ACC112 (cell line): Measurements from ENCODE around the gene MPP4.

Experiments
- H2AFZ ChIP-seq: fragments of 200-600 bp; sonication (generic); one replicate; pipeline ENCODE4 v1.6.0; 2017; ENCODE audit warnings: antibody characterized with exemption, low read length; ENCODE audit not compliant: unreplicated experiment
- H3K27ac ChIP-seq: fragments of 200-600 bp; sonication (generic); 2 replicates; pipeline ENCODE4 v1.5.1; 2014; ENCODE audit warnings: low read depth, mild to moderate bottlenecking, antibody characterized with exemption, low read length, moderate library complexity
- H3K27me3 ChIP-seq: fragments of 200-600 bp; sonication (generic); 2 replicates; pipeline ENCODE4 v1.6.1; 2014; ENCODE audit warnings: mild to moderate bottlenecking, antibody characterized with exemption, low read length, moderate library complexity, mixed read lengths; ENCODE audit not compliant: insufficient read depth
- H3K36me3 ChIP-seq: fragments of 200-600 bp; sonication (generic); 2 replicates; pipeline ENCODE4 v1.6.1; 2016; ENCODE audit warnings: mild to moderate bottlenecking, antibody characterized with exemption, low read length, moderate library complexity, mixed read lengths; ENCODE audit not compliant: insufficient read depth
- H3K4me1 ChIP-seq: fragments of 200-600 bp; sonication (generic); one replicate; pipeline ENCODE4 v1.6.1; 2016; ENCODE audit warnings: low read length, mixed read lengths; ENCODE audit not compliant: insufficient read depth, unreplicated experiment, control insufficient read depth
- H3K4me3 ChIP-seq: fragments of 200-600 bp; sonication (generic); 2 replicates; pipeline ENCODE4 v1.5.1; 2014; ENCODE audit warnings: mild to moderate bottlenecking, low read depth, low read length
- H3K79me2 ChIP-seq: fragments of 200-600 bp; sonication (generic); one replicate; pipeline ENCODE4 v1.6.0; 2016; ENCODE audit warnings: low read length; ENCODE audit not compliant: control insufficient read depth, unreplicated experiment, insufficient read depth

Gene MPP4

DNA sequence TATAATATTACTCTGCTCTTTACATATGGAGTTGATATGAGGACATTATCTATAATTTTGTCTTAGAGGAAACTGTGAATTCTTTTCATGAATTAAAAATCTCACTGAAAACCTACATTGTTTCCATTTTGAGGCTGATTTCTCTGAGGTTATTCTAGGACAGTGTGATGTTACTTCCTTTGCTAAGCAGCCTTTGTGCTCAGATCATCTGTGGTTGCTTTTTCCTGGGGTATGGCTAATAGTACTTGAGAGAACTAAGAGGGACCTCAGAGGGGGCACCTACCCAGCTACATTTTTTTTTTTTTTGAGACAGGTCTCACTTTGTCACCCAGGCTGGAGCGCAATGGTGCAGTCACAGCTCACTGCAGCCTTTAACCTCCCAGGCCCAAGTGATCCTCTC is 8.7 kb upstream of the MPP4 start:
- Histone ChIP-seq H3K36me3 (peaks cover 15% of the 10 kb centered on the region; the same call in 1 of the 2 replicates), H3K4me3 (no peak overlapping the region), H3K27ac (peak overlapping the region; percentile 29)

DNA sequence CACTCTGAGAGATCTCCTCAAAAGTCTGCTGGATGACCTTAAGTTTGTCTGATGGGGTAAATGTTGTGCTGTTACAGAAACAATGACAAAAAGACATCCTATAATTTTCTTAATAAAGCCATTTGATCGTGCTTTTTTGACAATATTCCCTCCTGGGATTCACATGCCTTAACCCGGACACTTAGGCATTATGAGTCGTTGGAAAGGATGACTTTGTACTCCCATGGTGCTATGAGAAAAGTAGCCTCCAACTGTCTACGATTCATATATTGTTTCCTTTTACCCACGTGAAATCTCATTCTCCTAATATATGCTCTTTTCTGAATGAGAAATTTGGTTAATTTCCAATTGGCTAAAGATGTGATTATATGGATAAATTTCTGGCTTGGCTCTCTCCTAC is 6.1 kb upstream of the MPP4 start:
- H3K4me1 ChIP-seq: peaks cover 44% of the 10 kb centered on the region
- H3K36me3 ChIP-seq: peaks cover 15% of the 10 kb centered on the region
- no peak overlapping the region for H3K4me3 ChIP-seq
- H3K27me3 ChIP-seq: no peaks in the 10 kb centered on the region
- H3K27ac ChIP-seq: peak overlapping the region; percentile 34
- no peaks in the 10 kb centered on the region for H3K79me2 ChIP-seq
- no peak overlapping the region for H2AFZ ChIP-seq

More for the DNA sequence above, 8.7 kb upstream of the MPP4 start:
- peaks cover 37% of the 10 kb centered on the region for H3K4me1 ChIP-seq
- no peaks in the 10 kb centered on the region for H3K27me3 ChIP-seq
- H3K79me2 ChIP-seq: no peaks in the 10 kb centered on the region
- no peak overlapping the region for H2AFZ ChIP-seq

DNA sequence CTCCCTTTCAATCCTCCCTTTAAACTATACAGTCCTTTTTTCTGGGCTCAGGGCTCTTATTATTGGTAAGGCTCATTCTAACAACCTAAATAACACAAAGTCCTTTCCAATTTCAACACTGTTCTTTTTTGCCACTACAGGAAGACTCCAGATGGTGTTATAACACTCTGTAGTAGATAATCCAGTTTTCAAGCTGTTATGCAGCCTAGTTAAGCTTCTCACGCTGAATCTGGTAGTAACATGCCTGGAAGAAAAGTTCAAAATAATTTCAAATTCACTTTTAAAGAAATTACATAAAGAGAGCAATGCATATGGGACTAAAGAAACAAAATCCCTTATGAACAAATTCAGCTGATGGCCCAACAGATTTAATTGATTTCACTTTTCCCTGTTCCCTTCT is 3.2 kb upstream of the MPP4 start:
- Histone ChIP-seq H3K27ac (no peak overlapping the region), H3K36me3 (peaks cover 15% of the 10 kb centered on the region), H3K4me1 (peaks cover 58% of the 10 kb centered on the region), H3K4me3 (no peak overlapping the region), H3K79me2 (no peaks in the 10 kb centered on the region), H2AFZ (no peak overlapping the region), H3K27me3 (no peaks in the 10 kb centered on the region)

DNA sequence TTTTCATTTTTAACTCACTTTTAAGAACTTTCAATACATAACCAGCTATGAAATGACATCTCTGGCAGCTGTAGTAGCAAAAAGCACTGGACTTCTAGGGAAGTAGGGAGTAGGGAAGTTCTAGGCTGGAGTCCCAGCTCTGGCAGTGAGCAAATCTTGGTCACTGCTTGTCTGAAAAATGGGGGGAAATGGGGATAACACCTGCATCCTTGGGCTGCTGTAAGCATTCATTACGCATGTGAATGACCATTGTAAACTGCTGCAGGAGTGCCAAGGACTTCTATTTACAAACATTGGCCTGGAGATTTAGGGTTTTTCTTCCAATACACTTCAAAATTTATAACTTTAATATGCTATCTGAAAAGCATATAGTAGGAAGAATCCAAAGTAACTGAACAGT is 972 bp upstream of the MPP4 start:
- no peaks in the 10 kb centered on the region for H3K79me2 ChIP-seq
- H2AFZ ChIP-seq: peak overlapping the region; percentile 16
- H3K4me1 ChIP-seq: peaks cover 55% of the 10 kb centered on the region
- no peaks in the 10 kb centered on the region for H3K27me3 ChIP-seq
- peak overlapping the region; percentile 95 for H3K27ac ChIP-seq
- H3K4me3 ChIP-seq: no peak overlapping the region
- peaks cover 15% of the 10 kb centered on the region for H3K36me3 ChIP-seq

DNA sequence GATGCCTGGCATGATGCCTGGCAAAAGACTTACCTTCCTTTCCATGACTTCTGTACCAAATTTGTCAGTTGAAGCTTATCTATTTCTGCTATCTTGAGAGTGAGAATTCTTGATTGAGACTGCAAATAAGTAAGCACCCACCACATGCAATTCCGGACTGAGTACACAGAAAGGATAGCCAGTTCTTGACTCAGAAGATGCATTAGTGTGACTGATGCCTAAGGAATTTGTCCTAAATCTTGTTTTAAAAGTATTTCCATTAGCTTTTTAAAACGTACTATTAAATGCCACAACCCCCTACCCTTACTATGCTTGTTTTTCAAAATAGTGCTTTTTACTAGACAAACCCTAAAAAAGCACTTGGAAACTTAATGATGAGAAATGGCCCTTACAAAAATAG is 545 bp downstream of the MPP4 start:
- H3K4me3 ChIP-seq: peak overlapping the region; percentile 61
- peaks cover 50% of the 10 kb centered on the region for H3K4me1 ChIP-seq
- no peaks in the 10 kb centered on the region for H3K79me2 ChIP-seq
- H3K27ac ChIP-seq: peak overlapping the region; percentile 95
- no peak overlapping the region for H2AFZ ChIP-seq
- no peaks in the 10 kb centered on the region for H3K27me3 ChIP-seq
- peaks cover 10% of the 10 kb centered on the region for H3K36me3 ChIP-seq

DNA sequence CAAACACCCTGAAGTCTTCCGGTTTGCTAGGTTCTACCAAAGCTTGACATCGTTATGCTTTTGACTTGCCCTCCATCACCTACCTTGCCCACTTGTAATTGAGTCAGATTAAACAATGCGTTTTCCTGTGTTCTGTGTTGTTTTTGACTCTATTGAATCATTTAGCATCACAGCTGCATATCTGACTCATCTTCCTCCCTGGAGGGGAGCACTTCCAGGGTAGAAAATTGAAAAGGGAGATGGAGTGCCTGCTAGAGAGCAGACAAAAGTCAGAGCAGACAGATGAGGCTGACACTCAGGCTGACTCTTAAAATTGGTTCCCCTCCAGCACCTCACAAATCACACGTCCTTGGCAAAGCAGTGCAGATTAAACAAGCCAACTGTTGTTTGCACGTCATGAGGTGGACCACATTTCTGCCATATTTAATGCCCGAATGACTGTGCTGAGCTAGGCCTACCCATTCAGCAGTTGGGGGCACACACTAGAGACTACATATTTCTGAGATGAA is 2.2 kb downstream of the MPP4 start:
- Histone ChIP-seq H3K79me2 (no peaks in the 10 kb centered on the region), H3K27ac (peak overlapping the region; percentile 95), H3K4me3 (peak overlapping the region; percentile 44; the same call in 1 of the 2 replicates), H3K36me3 (peaks cover 4% of the 10 kb centered on the region; the same call in 1 of the 2 replicates), H3K4me1 (peaks cover 50% of the 10 kb centered on the region), H3K27me3 (no peaks in the 10 kb centered on the region), H2AFZ (peak overlapping the region; percentile 3)

DNA sequence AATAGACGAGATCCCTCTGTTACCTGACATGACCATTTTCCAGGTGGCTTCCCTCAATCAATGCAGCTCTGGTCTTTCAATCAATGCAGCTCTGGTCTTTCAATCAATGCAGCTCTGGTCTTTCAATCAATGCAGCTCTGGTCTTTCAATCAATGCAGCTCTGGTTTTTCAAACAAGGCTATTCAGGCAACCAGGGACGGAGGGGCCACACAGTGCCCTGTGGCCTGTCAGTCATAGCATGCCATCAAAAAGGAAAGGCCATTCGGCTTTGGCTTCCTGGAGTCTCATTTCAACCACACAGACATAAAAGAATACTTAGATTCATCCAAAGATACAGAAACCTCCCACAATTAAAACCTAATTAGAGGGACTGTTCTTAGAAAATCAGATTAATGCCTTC is 13.3 kb downstream of the MPP4 start:
- 0 out of 2 replicates have a peak, but pooled peaks cover 4% of the 10 kb centered on the region for H3K36me3 ChIP-seq
- no peaks in the 10 kb centered on the region for H3K27me3 ChIP-seq
- no peaks in the 10 kb centered on the region for H3K79me2 ChIP-seq
- no peak overlapping the region for H3K4me3 ChIP-seq
- no peak overlapping the region for H2AFZ ChIP-seq
- H3K27ac ChIP-seq: no peak overlapping the region
- peaks cover 6% of the 10 kb centered on the region for H3K4me1 ChIP-seq

DNA sequence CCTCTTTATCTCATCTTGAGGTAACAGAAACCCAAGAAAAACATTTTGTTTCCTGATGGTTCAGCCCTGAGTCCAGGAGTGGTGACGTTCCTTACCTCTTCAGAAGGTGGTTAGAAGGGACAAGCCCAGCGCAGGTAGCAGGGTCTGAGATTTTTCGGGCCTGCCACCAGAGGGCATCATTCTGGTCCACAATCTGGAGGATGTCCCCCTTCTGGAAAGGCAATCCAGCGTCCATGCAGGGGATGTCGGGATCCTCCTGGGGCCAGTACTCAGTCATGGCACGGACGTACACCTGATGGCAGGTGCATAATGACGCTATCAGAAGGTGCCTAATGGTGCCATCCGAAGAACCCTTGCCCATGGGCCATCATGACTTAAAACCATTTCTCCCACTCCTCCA is 17.7 kb downstream of the MPP4 start:
- peaks cover 6% of the 10 kb centered on the region for H3K4me1 ChIP-seq
- H3K27ac ChIP-seq: no peak overlapping the region
- H3K4me3 ChIP-seq: no peak overlapping the region
- no peaks in the 10 kb centered on the region for H3K27me3 ChIP-seq
- H3K79me2 ChIP-seq: no peaks in the 10 kb centered on the region
- H2AFZ ChIP-seq: no peak overlapping the region
- H3K36me3 ChIP-seq: no peaks in the 10 kb centered on the region

DNA sequence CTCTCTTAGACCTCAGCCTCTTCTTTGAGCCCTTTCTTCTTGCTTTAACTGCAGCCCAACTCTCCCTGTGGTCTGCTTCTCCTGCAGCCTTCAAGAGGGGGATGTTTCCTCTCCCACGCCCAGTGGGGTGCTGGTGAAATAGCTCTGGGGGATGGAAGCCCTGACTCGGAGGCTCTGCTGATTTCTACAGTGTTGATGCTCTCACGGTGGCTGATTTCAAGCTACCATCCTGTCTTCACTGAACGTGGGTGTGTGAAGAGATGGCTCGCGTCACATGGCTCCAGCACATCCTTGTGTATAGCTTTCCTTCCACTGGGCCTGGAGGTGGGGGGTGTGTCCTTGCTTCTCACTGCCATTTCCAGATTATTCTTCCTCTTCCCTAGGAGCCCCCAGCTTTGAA is 20.0 kb downstream of the MPP4 start:
- Histone ChIP-seq H3K36me3 (no peaks in the 10 kb centered on the region), H3K4me3 (no peak overlapping the region), H3K27ac (no peak overlapping the region), H3K79me2 (no peaks in the 10 kb centered on the region), H3K27me3 (no peaks in the 10 kb centered on the region), H3K4me1 (no peaks in the 10 kb centered on the region), H2AFZ (no peak overlapping the region)

DNA sequence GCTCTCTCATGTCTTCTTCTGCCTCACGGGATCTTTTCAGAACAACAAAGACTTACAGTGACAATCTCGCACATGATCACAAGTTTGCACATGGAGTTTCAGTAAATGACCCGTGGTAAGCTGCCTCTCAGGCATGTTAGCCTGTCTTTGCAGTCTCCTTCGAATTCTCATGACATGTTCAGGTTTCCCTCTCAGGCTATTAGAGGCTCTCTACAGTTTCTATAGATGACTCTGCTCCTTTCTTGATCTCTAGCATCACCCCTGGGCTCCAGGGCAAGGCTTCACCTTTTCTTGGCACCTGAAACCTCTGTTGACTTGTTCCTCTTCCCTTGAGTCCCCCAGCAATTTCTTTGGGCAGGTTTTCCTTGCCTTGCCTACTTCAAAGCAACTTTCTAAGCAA is 23.0 kb downstream of the MPP4 start:
- Histone ChIP-seq H3K27ac (no peak overlapping the region), H3K4me3 (no peak overlapping the region), H3K27me3 (no peaks in the 10 kb centered on the region), H2AFZ (no peak overlapping the region), H3K79me2 (no peaks in the 10 kb centered on the region), H3K36me3 (no peaks in the 10 kb centered on the region), H3K4me1 (no peaks in the 10 kb centered on the region)

DNA sequence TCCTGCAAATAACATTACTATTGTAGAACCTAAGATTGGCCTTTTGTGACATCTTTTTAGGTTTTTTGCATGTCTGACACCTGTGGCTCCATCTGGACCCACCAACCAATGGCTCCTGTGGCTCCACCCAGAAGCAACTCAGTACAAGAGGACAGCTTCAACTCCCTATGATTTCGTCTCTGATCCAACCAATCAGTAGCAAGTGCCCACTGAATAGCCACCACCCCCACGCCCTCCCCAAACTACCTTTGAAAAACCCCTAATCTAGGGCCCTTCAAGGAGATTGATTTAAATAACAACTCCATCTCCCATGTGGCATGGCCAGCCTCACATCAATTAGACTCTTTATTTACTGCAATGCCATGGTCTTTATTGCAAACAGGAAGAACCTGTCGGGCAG is 23.6 kb downstream of the MPP4 start:
- H2AFZ ChIP-seq: no peak overlapping the region
- no peaks in the 10 kb centered on the region for H3K36me3 ChIP-seq
- H3K27me3 ChIP-seq: no peaks in the 10 kb centered on the region
- H3K27ac ChIP-seq: no peak overlapping the region
- H3K79me2 ChIP-seq: no peaks in the 10 kb centered on the region
- H3K4me3 ChIP-seq: no peak overlapping the region
- no peaks in the 10 kb centered on the region for H3K4me1 ChIP-seq
